Esophagus squamous epithelium (tissue), 5 donors: ENCODE data around the gene GYG2. TPM values are rescaled to one million over a fixed set of nuclear protein-coding genes. Genes with fewer than 3 reads are reported as not detected.

Source experiments
- DNase-seq: peaks from one replicate; lab custom pipeline; 2025; lab: John Stamatoyannopoulos, UW
- H3K27ac ChIP-seq, 4 donors: fragments of 200-600 bp; sonication (generic); one replicate each; pipeline ENCODE4 v1.5.1; 2016 to 2019; ENCODE audit warnings: mild to moderate bottlenecking in 1 of 4
- H3K27me3 ChIP-seq, 4 donors: fragments of 200-600 bp; sonication (generic); 1 replicate in 3 of 4; 2 replicates in 1 of 4; pipeline versions ENCODE4 v1.5.1 to v1.6.0; 2017 to 2021; ENCODE audit warnings: antibody characterized with exemption in 1 of 4
- H3K36me3 ChIP-seq, 3 donors: fragments of 200-600 bp; sonication (generic); one replicate each; pipeline ENCODE4 v1.5.1; 2016 to 2019
- H3K4me1 ChIP-seq, 3 donors: fragments of 200-600 bp; sonication (generic); one replicate each; pipeline ENCODE4 v1.5.1; 2017 to 2019
- H3K4me3 ChIP-seq, 4 donors: fragments of 200-600 bp; sonication (generic); 1 replicate in 3 of 4; 2 replicates in 1 of 4; pipeline ENCODE4 v1.5.1; 2016 to 2019; ENCODE audit warnings: mild to moderate bottlenecking in 2 of 4, moderate library complexity in 1 of 4
- H3K9me3 ChIP-seq, 3 donors: fragments of 200-600 bp; sonication (generic); one replicate each; pipeline ENCODE4 v1.5.1; 2016 to 2019
- POLR2A ChIP-seq, 4 donors: fragments of 450-650 bp; IDR thresholded peaks; one replicate each; pipeline ENCODE4 v1.6.1; 2017; ENCODE audit warnings: antibody characterized with exemption in 4 of 4, mild to moderate bottlenecking in 4 of 4, moderate library complexity in 3 of 4
- WGBS, 2 donors: methylation state at CpG; one replicate each; pipeline ENCODE4 v1.1.5; 2018; 5-methylcytosine and 5-hydroxymethylcytosine counted together
- intact Hi-C: fragments of 100-400 bp; cut with DNase I; formaldehyde crosslinking; loops from one replicate; pipeline ENCODE4 v1.15.0; 2022
- total RNA-seq, 4 donors: library from RNA; depleted of rRNA; stranded (reverse); fragments of >200 nt; gene quantifications; one replicate each; pipeline ENCODE4 v1.1.0, GENCODE V29; 2016
- TF ChIP-seq, protein P1 (sequence below), 6 experiments: fragments of 450-650 bp in 4 of 6; fragments of 200-600 bp in 2 of 6; sonication (generic) in 2 of 6; IDR thresholded peaks; one replicate each; pipeline ENCODE4 v1.5.1; 2016 to 2019; ENCODE audit warnings: antibody characterized with exemption in 6 of 6, mild to moderate bottlenecking in 4 of 6, moderate library complexity in 4 of 6
- donor health status: DM: yes; HTN: yes; CAD: no.

GYG2 gene
- total RNA-seq, 4 donors from 2014 or later = 0.42 to 1.7 (median 0.95) TPM; not detected in 1

DNA sequence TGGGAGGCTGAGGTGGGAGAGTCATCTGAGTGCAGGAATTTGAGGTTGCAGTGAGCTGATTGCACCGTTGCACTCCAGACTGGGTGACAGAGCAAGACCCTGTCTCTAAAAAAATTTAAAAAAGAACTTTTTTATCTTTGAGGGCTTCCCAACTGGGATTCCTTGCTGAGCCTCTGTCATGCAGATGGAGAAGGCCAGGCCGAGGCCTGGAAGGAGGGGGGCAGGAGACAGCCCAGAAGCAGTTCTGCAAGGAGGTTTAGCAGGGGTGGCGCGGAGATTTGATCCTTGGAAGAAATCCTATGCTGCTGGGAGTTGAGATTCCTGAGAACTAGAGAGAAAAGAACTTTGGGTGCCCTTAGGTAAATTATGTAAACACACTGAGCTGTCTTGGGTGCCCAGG lies 102.9 kb downstream of the GYG2 start:
- Histone ChIP-seq H3K27ac (no peak overlapping the region), H3K27me3 (no peaks in the 10 kb centered on the region), H3K4me3 (no peak overlapping the region), H3K9me3 (peaks cover 0 to 11% (median 0%) of the 10 kb centered on the region in 3 donors), H3K36me3 (no peaks in the 10 kb centered on the region), H3K4me1 (peaks cover 0 to 5% (median 0%) of the 10 kb centered on the region in 3 donors)
- no peak for DNase-seq
- WGBS, 2 donors = 70 to 83% methylated on average over 4 of the region's 4 CpGs
- intact Hi-C loops = no loop called here
- TF ChIP-seq, protein P1, sequence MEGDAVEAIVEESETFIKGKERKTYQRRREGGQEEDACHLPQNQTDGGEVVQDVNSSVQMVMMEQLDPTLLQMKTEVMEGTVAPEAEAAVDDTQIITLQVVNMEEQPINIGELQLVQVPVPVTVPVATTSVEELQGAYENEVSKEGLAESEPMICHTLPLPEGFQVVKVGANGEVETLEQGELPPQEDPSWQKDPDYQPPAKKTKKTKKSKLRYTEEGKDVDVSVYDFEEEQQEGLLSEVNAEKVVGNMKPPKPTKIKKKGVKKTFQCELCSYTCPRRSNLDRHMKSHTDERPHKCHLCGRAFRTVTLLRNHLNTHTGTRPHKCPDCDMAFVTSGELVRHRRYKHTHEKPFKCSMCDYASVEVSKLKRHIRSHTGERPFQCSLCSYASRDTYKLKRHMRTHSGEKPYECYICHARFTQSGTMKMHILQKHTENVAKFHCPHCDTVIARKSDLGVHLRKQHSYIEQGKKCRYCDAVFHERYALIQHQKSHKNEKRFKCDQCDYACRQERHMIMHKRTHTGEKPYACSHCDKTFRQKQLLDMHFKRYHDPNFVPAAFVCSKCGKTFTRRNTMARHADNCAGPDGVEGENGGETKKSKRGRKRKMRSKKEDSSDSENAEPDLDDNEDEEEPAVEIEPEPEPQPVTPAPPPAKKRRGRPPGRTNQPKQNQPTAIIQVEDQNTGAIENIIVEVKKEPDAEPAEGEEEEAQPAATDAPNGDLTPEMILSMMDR (IDR thresholded peaks at IDR 0.05) = no peak
- TF ChIP-seq POLR2A (IDR thresholded peaks at IDR 0.05) = no peak

Other genes starting within 250 kb of the GYG2 start
- gene CD99, start 137.6 kb upstream of the GYG2 start, total RNA-seq = 100 to 1,000 TPM in 3 of 4 donors, 10 to 100 TPM in 1; 79.9 to 251 (median 162) TPM
- gene XG, start 76.9 kb upstream of the GYG2 start, total RNA-seq = 10 to 100 TPM in 2 of 4 donors, 1 to 10 TPM in 2; 8.0 to 16.9 (median 11.8) TPM
- 10 to 100 TPM in 3 of 4 donors, 1 to 10 TPM in 1; 9.7 to 25.5 (median 19.2) TPM for gene ARSD, start 100.4 kb downstream of the GYG2 start, total RNA-seq
- gene ARSH, start 177.6 kb downstream of the GYG2 start, total RNA-seq = under 1 TPM in 1 of 4 donors, not detected in 3; 0.26 TPM
- 1 to 10 TPM; 1.1 to 7.7 (median 5.9) TPM for gene ARSF, start 212.5 kb downstream of the GYG2 start, total RNA-seq